Measurements from ENCODE around the gene NEK1.
"Not testable (repeated sequence)": the region's sequence is repeated elsewhere in the genome, so short reads cannot be mapped to it uniquely, and the experiment has no call there.

NEK1 gene

DNA sequence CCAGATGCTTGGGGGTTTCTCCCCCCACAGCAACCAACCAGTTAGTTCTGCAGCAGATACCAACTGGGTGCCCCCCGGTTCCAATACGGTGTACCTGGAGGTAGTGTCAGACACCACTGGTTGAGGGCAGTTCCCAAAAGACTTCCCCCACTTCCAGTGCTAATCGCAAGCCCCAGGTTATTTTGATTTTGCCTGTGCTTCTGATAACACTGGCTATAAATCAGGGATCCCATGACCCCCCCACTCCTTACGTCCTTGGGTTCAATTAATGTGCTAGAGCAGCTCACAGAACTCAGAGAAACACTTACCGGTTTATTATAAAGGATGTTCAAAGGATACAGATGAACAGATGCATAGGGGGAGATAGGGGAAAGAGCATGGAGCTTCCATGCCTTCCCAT is 13.5 kb upstream of the NEK1 start:
- peaks cover 24% of the 10 kb centered on the region for H3K4me1 ChIP-seq
- no peaks in the 10 kb centered on the region for H3K27me3 ChIP-seq
- no peaks in the 10 kb centered on the region for H3K9me3 ChIP-seq
- no peaks in the 10 kb centered on the region; the same call in 1 of the 2 replicates for H3K36me3 ChIP-seq
- H3K4me3 ChIP-seq (ENCODE audit: low read depth, low read length) = no peak overlapping the region
- TF ChIP-seq, protein P1, sequence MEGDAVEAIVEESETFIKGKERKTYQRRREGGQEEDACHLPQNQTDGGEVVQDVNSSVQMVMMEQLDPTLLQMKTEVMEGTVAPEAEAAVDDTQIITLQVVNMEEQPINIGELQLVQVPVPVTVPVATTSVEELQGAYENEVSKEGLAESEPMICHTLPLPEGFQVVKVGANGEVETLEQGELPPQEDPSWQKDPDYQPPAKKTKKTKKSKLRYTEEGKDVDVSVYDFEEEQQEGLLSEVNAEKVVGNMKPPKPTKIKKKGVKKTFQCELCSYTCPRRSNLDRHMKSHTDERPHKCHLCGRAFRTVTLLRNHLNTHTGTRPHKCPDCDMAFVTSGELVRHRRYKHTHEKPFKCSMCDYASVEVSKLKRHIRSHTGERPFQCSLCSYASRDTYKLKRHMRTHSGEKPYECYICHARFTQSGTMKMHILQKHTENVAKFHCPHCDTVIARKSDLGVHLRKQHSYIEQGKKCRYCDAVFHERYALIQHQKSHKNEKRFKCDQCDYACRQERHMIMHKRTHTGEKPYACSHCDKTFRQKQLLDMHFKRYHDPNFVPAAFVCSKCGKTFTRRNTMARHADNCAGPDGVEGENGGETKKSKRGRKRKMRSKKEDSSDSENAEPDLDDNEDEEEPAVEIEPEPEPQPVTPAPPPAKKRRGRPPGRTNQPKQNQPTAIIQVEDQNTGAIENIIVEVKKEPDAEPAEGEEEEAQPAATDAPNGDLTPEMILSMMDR (IDR thresholded peaks at IDR 0.05; ENCODE audit: low read depth, low read length) = no peak
- DNase-seq = no peak

DNA sequence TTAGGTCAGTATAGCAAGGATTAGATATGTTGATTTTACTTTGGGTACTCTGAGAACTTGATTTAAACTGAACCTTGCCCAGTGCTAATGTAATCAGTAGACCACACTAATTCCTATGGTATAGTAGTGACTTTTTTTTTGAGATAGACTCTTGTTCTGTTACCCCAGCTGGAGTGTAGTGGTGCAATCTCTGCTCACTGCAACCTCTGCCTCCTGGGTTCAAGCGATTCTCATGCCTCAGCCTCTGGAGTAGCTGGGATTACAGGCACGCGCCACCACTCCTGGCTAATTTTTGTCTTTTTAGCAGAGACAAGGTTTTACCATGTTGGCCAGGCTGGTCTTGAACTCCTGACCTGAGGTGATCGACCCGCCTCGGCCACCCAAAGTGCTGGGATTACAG is 11.6 kb upstream of the NEK1 start:
- H3K36me3 ChIP-seq; H3K27me3 ChIP-seq; H3K4me3 ChIP-seq (ENCODE audit: low read depth, low read length); H3K9me3 ChIP-seq; DNase-seq: not testable (repeated sequence)
- peaks cover 24% of the 10 kb centered on the region for H3K4me1 ChIP-seq

DNA sequence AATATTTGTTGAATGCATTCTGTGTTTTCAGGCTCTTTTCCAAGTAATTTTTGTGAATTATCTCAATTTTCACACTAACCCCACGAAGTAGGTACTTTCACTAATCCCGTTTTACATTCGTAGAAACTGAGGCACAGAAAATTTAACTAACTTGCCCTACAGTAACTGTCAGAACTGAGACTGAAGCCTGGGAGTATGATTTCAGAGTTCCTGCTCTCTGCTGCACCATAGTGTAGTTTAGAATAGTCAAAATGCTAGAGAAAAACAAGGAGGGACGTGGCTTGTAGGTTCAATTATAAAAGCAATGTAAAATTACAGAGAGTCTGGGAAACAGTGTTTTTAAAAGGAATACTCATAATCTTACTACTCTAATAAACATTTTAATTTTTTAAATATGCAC is 10.2 kb upstream of the NEK1 start:
- H3K4me3 ChIP-seq (ENCODE audit: low read depth, low read length) = peak overlapping the region; percentile 88
- H3K4me1 ChIP-seq = peaks cover 16% of the 10 kb centered on the region
- DNase-seq = no peak
- no peaks in the 10 kb centered on the region for H3K36me3 ChIP-seq
- H3K27me3 ChIP-seq = no peaks in the 10 kb centered on the region
- TF ChIP-seq, protein P1 (IDR thresholded peaks at IDR 0.05; ENCODE audit: low read depth, low read length) = no peak
- H3K9me3 ChIP-seq = no peaks in the 10 kb centered on the region

DNA sequence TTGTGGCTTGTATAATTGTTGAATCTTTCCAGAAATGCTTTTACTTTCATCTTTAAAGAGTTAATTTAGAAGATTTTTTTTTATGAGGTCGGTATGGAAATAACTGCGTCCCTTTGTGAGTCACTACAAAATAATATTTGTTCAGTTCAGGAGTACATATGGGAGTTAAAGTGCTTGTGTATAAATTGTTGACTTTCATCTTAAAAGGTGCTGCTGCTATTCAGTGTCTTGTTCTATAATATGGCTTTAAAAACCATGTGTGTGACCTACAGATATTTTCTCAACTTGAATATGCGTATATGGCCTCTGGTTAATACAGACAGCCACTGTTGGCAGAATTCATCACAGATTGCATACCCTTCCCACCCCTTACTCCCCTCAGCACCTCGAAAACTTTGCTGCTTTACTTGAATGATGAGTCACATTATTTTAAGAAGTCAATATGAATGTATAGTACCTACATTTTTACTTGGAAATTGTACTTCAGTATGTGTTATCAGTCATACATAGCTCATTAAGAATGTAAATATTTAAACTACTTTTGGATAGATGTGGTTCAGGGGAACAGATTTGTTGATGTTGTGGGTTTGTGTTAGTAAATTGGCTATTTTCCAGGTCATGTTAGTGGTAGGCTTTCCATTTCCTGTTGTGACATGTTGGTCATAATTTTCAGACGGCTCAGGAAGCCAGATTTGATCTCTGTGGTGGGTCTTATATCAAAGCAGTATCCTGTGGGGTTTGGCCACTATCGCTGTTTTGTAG is 9.5 kb upstream of the NEK1 start:
- peaks cover 10% of the 10 kb centered on the region for H3K4me1 ChIP-seq
- H3K9me3 ChIP-seq = no peaks in the 10 kb centered on the region
- no peak for DNase-seq
- no peaks in the 10 kb centered on the region for H3K27me3 ChIP-seq
- peak overlapping the region; percentile 88 for H3K4me3 ChIP-seq (ENCODE audit: low read depth, low read length)
- no peaks in the 10 kb centered on the region for H3K36me3 ChIP-seq
- TF ChIP-seq, protein P1 (IDR thresholded peaks at IDR 0.05; ENCODE audit: low read depth, low read length) = no peak

DNA sequence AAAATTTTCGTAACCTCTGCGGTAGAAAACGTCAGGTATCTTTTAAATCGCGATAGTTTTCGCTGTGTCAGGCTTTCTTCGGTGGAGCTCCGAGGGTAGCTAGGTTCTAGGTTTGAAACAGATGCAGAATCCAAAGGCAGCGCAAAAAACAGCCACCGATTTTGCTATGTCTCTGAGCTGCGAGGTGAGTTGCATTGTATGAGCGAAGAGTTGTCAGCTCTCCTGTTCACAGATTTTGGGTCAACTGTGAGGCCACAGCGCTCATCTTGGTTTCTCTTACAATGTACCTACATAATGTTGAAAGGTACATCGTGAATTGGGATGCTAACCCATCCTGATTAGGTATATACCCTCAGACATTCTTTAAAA is 8.5 kb upstream of the NEK1 start:
- H3K4me3 ChIP-seq (ENCODE audit: low read depth, low read length) = peak overlapping the region; percentile 88
- H3K4me1 ChIP-seq = peaks cover 2% of the 10 kb centered on the region
- no peaks in the 10 kb centered on the region for H3K27me3 ChIP-seq
- peak; percentile 23 for DNase-seq
- TF ChIP-seq, protein P1 (IDR thresholded peaks at IDR 0.05; ENCODE audit: low read depth, low read length) = no peak
- no peaks in the 10 kb centered on the region for H3K36me3 ChIP-seq
- no peaks in the 10 kb centered on the region for H3K9me3 ChIP-seq

DNA sequence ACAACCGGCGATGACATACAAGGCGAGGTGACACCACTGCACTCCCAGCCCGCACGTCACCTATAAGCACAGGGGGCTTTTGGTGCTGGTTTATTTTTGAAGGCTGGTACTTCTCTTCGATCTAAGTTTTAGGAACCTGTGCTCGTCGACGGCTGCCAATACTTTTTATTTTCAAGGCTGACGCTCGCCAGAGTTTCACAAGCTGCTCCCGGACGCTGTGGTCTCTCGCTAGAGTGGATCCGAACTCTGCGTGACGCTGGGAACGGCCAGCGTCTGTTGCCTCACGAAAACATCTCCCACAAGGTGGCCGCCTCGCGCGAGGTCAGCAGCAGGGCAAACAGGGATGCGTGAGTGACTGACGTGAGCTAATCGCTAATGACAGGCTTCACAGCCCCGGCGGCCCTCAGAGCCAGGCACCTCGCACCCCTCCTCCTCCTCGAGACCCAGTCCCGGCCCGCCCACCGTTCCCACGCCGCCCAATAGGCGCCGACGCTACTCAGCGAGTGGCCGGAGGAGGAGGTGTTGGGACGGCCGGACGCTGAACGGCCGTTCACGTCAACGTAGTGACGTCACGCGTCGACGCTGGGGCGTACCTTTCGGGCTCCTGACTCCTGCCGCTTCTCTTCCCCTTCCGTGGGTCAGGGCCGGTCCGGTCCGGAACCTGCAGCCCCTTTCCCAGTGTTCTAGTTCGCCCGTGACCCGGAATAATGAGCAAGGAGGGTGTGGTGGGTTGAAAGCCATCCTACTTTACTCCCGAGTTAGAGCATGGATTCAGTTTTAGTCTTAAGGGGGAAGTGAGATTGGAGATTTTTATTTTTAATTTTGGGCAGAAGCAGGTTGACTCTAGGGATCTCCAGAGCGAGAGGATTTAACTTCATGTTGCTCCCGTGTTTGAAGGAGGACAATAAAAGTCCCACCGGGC is 7.8 kb upstream of the NEK1 start, which contains the start of gene CLCN3:
CLCN3 (plus strand) TSS at position 621 of the 922 bp plus-strand sequence. CDS start 15,351 bp downstream, outside the sequence.
- H3K9me3 ChIP-seq = no peaks in the 10 kb centered on the region
- H3K4me3 ChIP-seq (ENCODE audit: low read depth, low read length) = peak within 1 kb of the TSS; percentile 88
- DNase-seq = peak; percentile 98
- no peaks in the 10 kb centered on the region for H3K27me3 ChIP-seq
- TF ChIP-seq, protein P1 (IDR thresholded peaks at IDR 0.05; ENCODE audit: low read depth, low read length) = no peak
- no peaks in the 10 kb centered on the region; the same call in 1 of the 2 replicates for H3K4me1 ChIP-seq
- no peaks in the 10 kb centered on the region for H3K36me3 ChIP-seq

All from BE2C (cell line).